Upper lobe of right lung (tissue), 1 donor: ENCODE data around the gene AHCTF1. TPM values are rescaled to one million over a fixed set of nuclear protein-coding genes. Genes with fewer than 3 reads are reported as not detected.

Source experiments
- ATAC-seq: fragments of 200-7000 bp; cut with Tn5 transposase; one replicate; pipeline ENCODE4 v1.9.1; 2020; ENCODE audit warnings: mild to moderate bottlenecking, moderate library complexity
- DNase-seq: peaks from one replicate; pipeline ENCODE4 v3.0.0-alpha.2; 2020
- H3K27ac ChIP-seq: fragments of 200-600 bp; one replicate; pipeline ENCODE4 v1.8.0; 2022
- H3K27me3 ChIP-seq: fragments of 200-600 bp; one replicate; pipeline ENCODE4 v1.8.0; 2022; ENCODE audit warnings: mild to moderate bottlenecking
- H3K36me3 ChIP-seq: fragments of 200-600 bp; one replicate; pipeline ENCODE4 v1.8.0; 2022
- H3K4me1 ChIP-seq: fragments of 200-600 bp; one replicate; pipeline ENCODE4 v1.8.0; 2022
- H3K4me3 ChIP-seq: fragments of 200-600 bp; one replicate; pipeline ENCODE4 v1.8.0; 2022; ENCODE audit warnings: mild to moderate bottlenecking
- H3K9me3 ChIP-seq: fragments of 200-600 bp; one replicate; pipeline ENCODE4 v1.8.0; 2022
- intact Hi-C: fragments of 100-400 bp; cut with DNase I; formaldehyde crosslinking; loops from one replicate; pipeline ENCODE4 v1.11.0; 2022
- total RNA-seq: library from RNA; stranded (reverse); fragmentation: NEBNext Ultra II Directional; extraction: Animal tissue kit (Norgen Biotek cat#: 25700); gene quantifications from one replicate; pipeline ENCODE4 v1.2.1, GENCODE V29; 2021
- TF ChIP-seq, protein P1 (sequence below): fragments of 200-600 bp; IDR thresholded peaks from one replicate; pipeline ENCODE4 v1.8.0; 2022; ENCODE audit warnings: antibody characterized with exemption
- donor health status: DM: no; HTN: yes; CAD: no; lungs with severe emphysema.

AHCTF1 gene
- total RNA-seq, 1 donor from 2014 or later = 28.8 TPM

DNA sequence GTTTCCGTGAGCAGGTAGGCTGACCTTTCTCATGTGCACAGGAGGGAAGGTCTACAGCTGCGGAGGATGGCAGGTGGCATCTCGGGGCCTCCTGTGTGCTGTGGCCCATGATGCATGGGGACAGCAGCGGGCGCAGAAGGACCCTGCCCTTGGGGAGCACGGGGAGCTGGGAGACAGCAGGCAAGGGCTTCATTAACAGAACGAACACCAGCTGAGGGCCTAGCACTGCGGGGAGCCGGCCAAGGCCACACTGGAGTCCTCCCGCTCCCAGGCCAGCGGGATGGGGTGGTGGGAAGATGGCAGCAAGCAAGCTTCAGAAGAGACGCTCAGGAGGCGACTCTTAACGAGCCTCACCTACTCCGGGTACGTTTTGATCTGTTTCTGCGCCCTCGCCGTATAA lies 140.9 kb downstream of the AHCTF1 start:
- intact Hi-C loops = no loop called here
- DNase-seq (no peak), ATAC-seq (no peak)
- H3K27ac ChIP-seq = no peak overlapping the region
- H3K9me3 ChIP-seq = no peaks in the 10 kb centered on the region
- peaks cover 16% of the 10 kb centered on the region for H3K27me3 ChIP-seq
- H3K4me3 ChIP-seq = no peak overlapping the region
- TF ChIP-seq, protein P1, sequence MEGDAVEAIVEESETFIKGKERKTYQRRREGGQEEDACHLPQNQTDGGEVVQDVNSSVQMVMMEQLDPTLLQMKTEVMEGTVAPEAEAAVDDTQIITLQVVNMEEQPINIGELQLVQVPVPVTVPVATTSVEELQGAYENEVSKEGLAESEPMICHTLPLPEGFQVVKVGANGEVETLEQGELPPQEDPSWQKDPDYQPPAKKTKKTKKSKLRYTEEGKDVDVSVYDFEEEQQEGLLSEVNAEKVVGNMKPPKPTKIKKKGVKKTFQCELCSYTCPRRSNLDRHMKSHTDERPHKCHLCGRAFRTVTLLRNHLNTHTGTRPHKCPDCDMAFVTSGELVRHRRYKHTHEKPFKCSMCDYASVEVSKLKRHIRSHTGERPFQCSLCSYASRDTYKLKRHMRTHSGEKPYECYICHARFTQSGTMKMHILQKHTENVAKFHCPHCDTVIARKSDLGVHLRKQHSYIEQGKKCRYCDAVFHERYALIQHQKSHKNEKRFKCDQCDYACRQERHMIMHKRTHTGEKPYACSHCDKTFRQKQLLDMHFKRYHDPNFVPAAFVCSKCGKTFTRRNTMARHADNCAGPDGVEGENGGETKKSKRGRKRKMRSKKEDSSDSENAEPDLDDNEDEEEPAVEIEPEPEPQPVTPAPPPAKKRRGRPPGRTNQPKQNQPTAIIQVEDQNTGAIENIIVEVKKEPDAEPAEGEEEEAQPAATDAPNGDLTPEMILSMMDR = no peak
- no peaks in the 10 kb centered on the region for H3K4me1 ChIP-seq
- H3K36me3 ChIP-seq = no peaks in the 10 kb centered on the region

DNA sequence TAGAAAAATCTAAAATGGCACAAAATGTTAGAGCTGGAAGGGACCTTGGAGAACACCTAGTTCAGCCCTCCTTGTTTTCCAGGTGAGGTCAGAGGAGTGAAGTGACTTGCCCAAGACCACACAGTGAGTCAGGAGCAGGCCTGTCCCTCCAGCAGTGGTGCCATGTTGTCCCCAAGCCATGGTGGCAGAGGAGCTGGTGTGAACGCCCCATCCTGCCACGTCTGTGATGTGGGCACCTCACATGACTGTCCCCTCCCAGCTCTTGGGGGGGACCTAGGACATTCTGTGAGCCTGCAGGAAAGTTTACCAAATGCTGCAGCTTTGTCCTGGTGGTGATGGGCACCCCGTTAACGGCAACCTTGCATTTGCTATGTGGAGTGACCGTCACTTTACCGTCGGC lies 141.4 kb downstream of the AHCTF1 start:
- ATAC-seq (no peak), DNase-seq (no peak)
- intact Hi-C loops = no loop called here
- Histone ChIP-seq H3K27ac (no peak overlapping the region), H3K4me1 (no peaks in the 10 kb centered on the region), H3K27me3 (peaks cover 16% of the 10 kb centered on the region), H3K36me3 (no peaks in the 10 kb centered on the region), H3K4me3 (no peak overlapping the region), H3K9me3 (no peaks in the 10 kb centered on the region)
- TF ChIP-seq, protein P1 = no peak

DNA sequence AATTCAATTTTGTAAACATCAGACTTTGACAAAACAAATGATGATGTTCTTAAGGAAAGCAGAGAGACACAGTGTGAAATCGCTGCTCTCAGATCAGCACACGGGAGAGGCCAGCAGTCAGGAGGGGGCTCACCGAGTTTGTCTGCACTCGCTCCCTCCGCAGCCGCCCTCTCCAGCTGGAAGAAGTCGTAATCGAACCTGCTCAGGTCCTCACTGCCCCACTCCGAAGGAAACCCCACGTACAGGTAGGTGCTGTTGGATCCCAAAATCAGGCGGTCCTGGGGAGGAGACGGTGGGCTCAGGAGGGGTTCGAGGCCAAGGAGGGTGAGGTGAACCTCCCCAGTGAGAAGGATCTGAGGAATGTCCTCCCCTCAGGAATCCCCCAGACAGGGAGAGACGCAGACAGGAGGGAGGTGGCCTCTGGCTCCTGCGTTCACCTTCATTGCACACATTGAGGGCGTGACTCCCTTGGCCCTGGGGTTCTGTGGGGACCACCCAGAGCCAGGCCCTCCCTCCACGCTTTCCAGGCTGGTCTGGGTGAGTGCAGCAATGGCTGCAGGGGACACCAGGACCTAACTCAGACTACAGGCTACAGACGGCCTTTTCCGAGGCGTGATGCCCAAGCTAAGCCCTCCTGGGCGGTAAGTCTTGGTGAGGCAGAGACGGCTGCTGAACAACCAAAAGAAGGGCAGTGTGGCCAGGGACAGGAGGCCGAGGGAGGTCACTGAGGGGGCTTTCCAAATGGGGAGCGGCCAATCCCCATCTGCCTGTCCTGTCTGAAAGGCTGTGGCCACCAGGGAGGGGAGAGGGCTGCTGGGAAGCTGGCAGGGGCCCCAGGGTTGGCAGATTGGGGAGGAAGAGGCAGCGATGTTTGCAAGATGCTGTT lies 142.1 kb downstream of the AHCTF1 start:
- no peak overlapping the region for H3K27ac ChIP-seq
- intact Hi-C loops = no loop called here
- H3K36me3 ChIP-seq = no peaks in the 10 kb centered on the region
- H3K4me1 ChIP-seq = no peaks in the 10 kb centered on the region
- DNase-seq = no peak
- no peak for ATAC-seq
- no peaks in the 10 kb centered on the region for H3K9me3 ChIP-seq
- peaks cover 16% of the 10 kb centered on the region for H3K27me3 ChIP-seq
- TF ChIP-seq, protein P1 = no peak
- no peak overlapping the region for H3K4me3 ChIP-seq

Other genes with a start within 250 kb of the AHCTF1 start
- 23.4 TPM for gene SCCPDH, start 207.5 kb downstream of the AHCTF1 start, total RNA-seq
- not detected for gene ZNF695, start 76.1 kb upstream of the AHCTF1 start, total RNA-seq
- 3.2 TPM for gene ZNF670, start 146.9 kb upstream of the AHCTF1 start, total RNA-seq
- gene ZNF669, start 172.4 kb upstream of the AHCTF1 start, total RNA-seq = 8.9 TPM
- gene ZNF124, start 240.1 kb upstream of the AHCTF1 start, total RNA-seq = 23.5 TPM